ENCODE measurements around the gene GSTO2.

The GSTO2 gene

GRCh38 chr10:104301907-104302690 lies 33.1 kb downstream of the GSTO2 start:
- DNase-seq (ENCODE audit: low read depth) = no peak
- H3K36me3 ChIP-seq (ENCODE audit: control insufficient read depth, insufficient read depth, low read length, severe bottlenecking) = no peaks in the 10 kb centered on the region
- H3K9ac ChIP-seq (ENCODE audit: low read length) = no peak overlapping the region
- no peak overlapping the region for H3K4me3 ChIP-seq (ENCODE audit: low read length)
- H3K9me3 ChIP-seq (ENCODE audit: control insufficient read depth, low read length) = no peaks in the 10 kb centered on the region
- peaks cover 25% of the 10 kb centered on the region for H3K4me1 ChIP-seq (ENCODE audit: control insufficient read depth, insufficient read depth, low read length)
- no peaks in the 10 kb centered on the region for H3K27me3 ChIP-seq (replicated peaks; ENCODE audit: control insufficient read depth, insufficient read depth, low read length)

GRCh38 chr10:104303594-104304355 lies 34.8 kb downstream of the GSTO2 start:
- Histone ChIP-seq H3K36me3 (ENCODE audit: control insufficient read depth, insufficient read depth, low read length, severe bottlenecking) (no peaks in the 10 kb centered on the region), H3K9me3 (ENCODE audit: control insufficient read depth, low read length) (no peaks in the 10 kb centered on the region), H3K4me3 (ENCODE audit: low read length) (no peak overlapping the region), H3K4me1 (ENCODE audit: control insufficient read depth, insufficient read depth, low read length) (peaks cover 35% of the 10 kb centered on the region), H3K27me3 (replicated peaks; ENCODE audit: control insufficient read depth, insufficient read depth, low read length) (no peaks in the 10 kb centered on the region), H3K9ac (ENCODE audit: low read length) (no peak overlapping the region)
- no peak for DNase-seq (ENCODE audit: low read depth)

- no peak overlapping the region for H3K4me3 ChIP-seq (ENCODE audit: low read length)
- peaks cover 36% of the 10 kb centered on the region for H3K4me1 ChIP-seq (ENCODE audit: control insufficient read depth, insufficient read depth, low read length)
- H3K9me3 ChIP-seq (ENCODE audit: control insufficient read depth, low read length) = no peaks in the 10 kb centered on the region
- no peaks in the 10 kb centered on the region for H3K36me3 ChIP-seq (ENCODE audit: control insufficient read depth, insufficient read depth, low read length, severe bottlenecking)
- H3K27me3 ChIP-seq (replicated peaks; ENCODE audit: control insufficient read depth, insufficient read depth, low read length) = no peaks in the 10 kb centered on the region
- no peak overlapping the region for H3K9ac ChIP-seq (ENCODE audit: low read length)
- no peak for DNase-seq (ENCODE audit: low read depth)
Measured at GRCh38 chr10:104304356-104304745, 35.4 kb downstream of the GSTO2 start.

GRCh38 chr10:104304927-104305326 lies 35.9 kb downstream of the GSTO2 start:
- H3K27me3 ChIP-seq (replicated peaks; ENCODE audit: control insufficient read depth, insufficient read depth, low read length) = no peaks in the 10 kb centered on the region
- H3K9me3 ChIP-seq (ENCODE audit: control insufficient read depth, low read length) = no peaks in the 10 kb centered on the region
- no peaks in the 10 kb centered on the region for H3K36me3 ChIP-seq (ENCODE audit: control insufficient read depth, insufficient read depth, low read length, severe bottlenecking)
- DNase-seq (ENCODE audit: low read depth) = no peak
- peaks cover 38% of the 10 kb centered on the region for H3K4me1 ChIP-seq (ENCODE audit: control insufficient read depth, insufficient read depth, low read length)
- no peak overlapping the region for H3K4me3 ChIP-seq (ENCODE audit: low read length)
- H3K9ac ChIP-seq (ENCODE audit: low read length) = no peak overlapping the region

- Histone ChIP-seq H3K4me1 (ENCODE audit: control insufficient read depth, insufficient read depth, low read length) (peaks cover 42% of the 10 kb centered on the region), H3K9me3 (ENCODE audit: control insufficient read depth, low read length) (no peaks in the 10 kb centered on the region)
- DNase-seq (ENCODE audit: low read depth) = no peak
Measured at GRCh38 chr10:104306897-104307296, 37.9 kb downstream of the GSTO2 start.

GRCh38 chr10:104307576-104308438 lies 38.8 kb downstream of the GSTO2 start:
- H3K27me3 ChIP-seq (replicated peaks; ENCODE audit: control insufficient read depth, insufficient read depth, low read length) = no peaks in the 10 kb centered on the region
- H3K36me3 ChIP-seq (ENCODE audit: control insufficient read depth, insufficient read depth, low read length, severe bottlenecking) = peaks cover 7% of the 10 kb centered on the region
- DNase-seq (ENCODE audit: low read depth) = no peak
- H3K9me3 ChIP-seq (ENCODE audit: control insufficient read depth, low read length) = no peaks in the 10 kb centered on the region
- peaks cover 45% of the 10 kb centered on the region for H3K4me1 ChIP-seq (ENCODE audit: control insufficient read depth, insufficient read depth, low read length)
- no peak overlapping the region for H3K9ac ChIP-seq (ENCODE audit: low read length)
- H3K4me3 ChIP-seq (ENCODE audit: low read length) = no peak overlapping the region

More at GRCh38 chr10:104306897-104307296, 37.9 kb downstream of the GSTO2 start:
- Histone ChIP-seq H3K4me3 (ENCODE audit: low read length) (no peak overlapping the region), H3K27me3 (replicated peaks; ENCODE audit: control insufficient read depth, insufficient read depth, low read length) (no peaks in the 10 kb centered on the region), H3K36me3 (ENCODE audit: control insufficient read depth, insufficient read depth, low read length, severe bottlenecking) (no peaks in the 10 kb centered on the region), H3K9ac (ENCODE audit: low read length) (no peak overlapping the region)

GRCh38 chr10:104308439-104308903 lies 39.5 kb downstream of the GSTO2 start:
- no peak for DNase-seq (ENCODE audit: low read depth)
- no peaks in the 10 kb centered on the region for H3K27me3 ChIP-seq (replicated peaks; ENCODE audit: control insufficient read depth, insufficient read depth, low read length)
- peaks cover 45% of the 10 kb centered on the region for H3K4me1 ChIP-seq (ENCODE audit: control insufficient read depth, insufficient read depth, low read length)
- peaks cover 13% of the 10 kb centered on the region for H3K36me3 ChIP-seq (ENCODE audit: control insufficient read depth, insufficient read depth, low read length, severe bottlenecking)
- H3K4me3 ChIP-seq (ENCODE audit: low read length) = no peak overlapping the region
- no peak overlapping the region for H3K9ac ChIP-seq (ENCODE audit: low read length)
- no peaks in the 10 kb centered on the region for H3K9me3 ChIP-seq (ENCODE audit: control insufficient read depth, low read length)

GRCh38 chr10:104309980-104310978 lies 41.3 kb downstream of the GSTO2 start:
- H3K9me3 ChIP-seq (ENCODE audit: control insufficient read depth, low read length) = no peaks in the 10 kb centered on the region
- H3K36me3 ChIP-seq (ENCODE audit: control insufficient read depth, insufficient read depth, low read length, severe bottlenecking) = peaks cover 31% of the 10 kb centered on the region
- H3K9ac ChIP-seq (ENCODE audit: low read length) = no peak overlapping the region
- H3K4me3 ChIP-seq (ENCODE audit: low read length) = no peak overlapping the region
- no peaks in the 10 kb centered on the region for H3K27me3 ChIP-seq (replicated peaks; ENCODE audit: control insufficient read depth, insufficient read depth, low read length)
- DNase-seq (ENCODE audit: low read depth) = peak; percentile 88
- H3K4me1 ChIP-seq (ENCODE audit: control insufficient read depth, insufficient read depth, low read length) = peaks cover 45% of the 10 kb centered on the region

GRCh38 chr10:104311184-104311720 lies 42.3 kb downstream of the GSTO2 start:
- Histone ChIP-seq H3K4me3 (ENCODE audit: low read length) (no peak overlapping the region), H3K27me3 (replicated peaks; ENCODE audit: control insufficient read depth, insufficient read depth, low read length) (no peaks in the 10 kb centered on the region), H3K9me3 (ENCODE audit: control insufficient read depth, low read length) (no peaks in the 10 kb centered on the region), H3K4me1 (ENCODE audit: control insufficient read depth, insufficient read depth, low read length) (peaks cover 41% of the 10 kb centered on the region), H3K9ac (ENCODE audit: low read length) (no peak overlapping the region), H3K36me3 (ENCODE audit: control insufficient read depth, insufficient read depth, low read length, severe bottlenecking) (peaks cover 36% of the 10 kb centered on the region)
- no peak for DNase-seq (ENCODE audit: low read depth)

All from adipocyte (in vitro differentiated cells).